HG03045 (cell line): ENCODE measurements around the gene CRY1.
"Not testable (repeated sequence)": the region's sequence is repeated elsewhere in the genome, so short reads cannot be mapped to it uniquely, and the experiment has no call there.

ENCODE experiments used
- ATAC-seq: cut with Tn5 transposase; IDR thresholded peaks from one replicate; pipeline ENCODE4 v1.9.1; 2021; ENCODE audit warnings: mild to moderate bottlenecking, moderate library complexity; ENCODE audit not compliant: unreplicated experiment

The CRY1 gene

GRCh38 chr12:107108995-107109508 lies 15.7 kb upstream of the CRY1 start:
- ATAC-seq, result no peak

- ATAC-seq, result not testable (repeated sequence)
Measured at GRCh38 chr12:107108366-107108765, 15.0 kb upstream of the CRY1 start.

GRCh38 chr12:107107381-107107780 lies 14.0 kb upstream of the CRY1 start:
- ATAC-seq, result no peak

GRCh38 chr12:107106241-107107025 lies 13.1 kb upstream of the CRY1 start:
- ATAC-seq, result no peak

GRCh38 chr12:107105410-107105703 lies 12.0 kb upstream of the CRY1 start:
- ATAC-seq, result no peak

- ATAC-seq, result no peak
Measured at GRCh38 chr12:107103516-107103915, 10.2 kb upstream of the CRY1 start.

- ATAC-seq, result no peak
Measured at GRCh38 chr12:107103097-107103496, 9.7 kb upstream of the CRY1 start.

GRCh38 chr12:107102294-107102693 lies 8.9 kb upstream of the CRY1 start:
- no peak for ATAC-seq

GRCh38 chr12:107101651-107102050 lies 8.3 kb upstream of the CRY1 start:
- ATAC-seq, result no peak

- ATAC-seq, result no peak
Measured at GRCh38 chr12:107099917-107100316, 6.6 kb upstream of the CRY1 start.

GRCh38 chr12:107096571-107096970 lies 3.2 kb upstream of the CRY1 start:
- no peak for ATAC-seq

- no peak for ATAC-seq
Measured at GRCh38 chr12:107094183-107094448, 767 bp upstream of the CRY1 start.

- peak; percentile 43 for ATAC-seq
Measured at GRCh38 chr12:107092669-107093416, 506 bp downstream of the CRY1 start.

GRCh38 chr12:107091989-107092641 lies 1.2 kb downstream of the CRY1 start:
- ATAC-seq, result no peak

GRCh38 chr12:107091381-107091780 lies 2.0 kb downstream of the CRY1 start:
- ATAC-seq, result no peak

- no peak for ATAC-seq
Measured at GRCh38 chr12:107090711-107091110, 2.6 kb downstream of the CRY1 start.

- no peak for ATAC-seq
Measured at GRCh38 chr12:107088912-107089311, 4.4 kb downstream of the CRY1 start.

GRCh38 chr12:107086314-107086713 lies 7.0 kb downstream of the CRY1 start:
- no peak for ATAC-seq

- ATAC-seq, result no peak
Measured at GRCh38 chr12:107081778-107082177, 11.6 kb downstream of the CRY1 start.

GRCh38 chr12:107080299-107080698 lies 13.1 kb downstream of the CRY1 start:
- ATAC-seq, result no peak

- ATAC-seq, result no peak
Measured at GRCh38 chr12:107079172-107080011, 14.0 kb downstream of the CRY1 start.
